IMR-90 (cell line): Measurements from ENCODE around the gene FGFRL1. TPM values are rescaled to one million over a fixed set of nuclear protein-coding genes. Genes with fewer than 3 reads are reported as not detected.

Experiments
- ATAC-seq: fragments of 200-7000 bp; cut with Tn5 transposase; 2 replicates; pipeline ENCODE4 v1.9.1; 2020; ENCODE audit warnings: low read depth, mild to moderate bottlenecking, moderate library complexity
- BruUV-seq: library from RNA; stranded (reverse); fragments of 400-500 nt; replicated peaks from 2 replicates; lab custom pipeline; 2021; lab: Mats Ljungman, UMichigan
- CTCF ChIA-PET: fragments of 300-600 bp; formaldehyde crosslinking; extraction: SDS; loops from one replicate; lab custom pipeline; 2021; ENCODE audit warnings: antibody characterized with exemption; lab: Yijun Ruan, JAX
- POLR2A ChIA-PET: fragments of 300-600 bp; sonication (Branson Sonifier 250); formaldehyde crosslinking; loops from one replicate; lab custom pipeline; 2022; ENCODE audit warnings: antibody characterized with exemption; ENCODE audit not compliant: unreplicated experiment; lab: Charles Lee
- DNase-seq: peaks from one replicate; pipeline ENCODE4 v3.0.0; 2013
- H2AFZ ChIP-seq: replicated peaks from 2 replicates; pipeline ENCODE3; 2013; ENCODE audit warnings: low read length, mild to moderate bottlenecking; ENCODE audit not compliant: poor library complexity
- H2AK5ac ChIP-seq: 2 replicates; pipeline ENCODE4 v1.6.1; 2013; ENCODE audit warnings: low read depth, low read length, inconsistent platforms
- H2AK9ac ChIP-seq: replicated peaks from 2 replicates; pipeline ENCODE3; 2013; ENCODE audit warnings: mild to moderate bottlenecking, low read depth, low read length, moderate library complexity; ENCODE audit not compliant: poor library complexity
- H2BK120ac ChIP-seq: 2 replicates; pipeline ENCODE4 v1.6.1; 2013; ENCODE audit warnings: low read depth, low read length, inconsistent platforms
- H2BK15ac ChIP-seq: 3 replicates; pipeline ENCODE4 v1.6.1; 2013; ENCODE audit warnings: low read depth, low read length, inconsistent platforms
- H2BK20ac ChIP-seq: 2 replicates; pipeline ENCODE4 v1.6.1; 2013; ENCODE audit warnings: low read depth, mild to moderate bottlenecking, inconsistent platforms, low read length, moderate library complexity
- H2BK5ac ChIP-seq: 2 replicates; pipeline ENCODE4 v1.6.1; 2013; ENCODE audit warnings: mild to moderate bottlenecking, low read depth, low read length, inconsistent platforms; ENCODE audit not compliant: poor library complexity, severe bottlenecking
- H3K14ac ChIP-seq: replicated peaks from 2 replicates; pipeline ENCODE4 v1.6.1; 2013; ENCODE audit warnings: low read depth, low read length, inconsistent platforms
- H3K18ac ChIP-seq: 2 replicates; pipeline ENCODE4 v1.6.1; 2013; ENCODE audit warnings: low read depth, low read length, control low read depth
- H3K23ac ChIP-seq: 2 replicates; pipeline ENCODE4 v1.6.1; 2013; ENCODE audit warnings: low read depth, low read length, inconsistent platforms
- H3K27ac ChIP-seq: 2 replicates; pipeline ENCODE4 v1.5.1; 2013; ENCODE audit warnings: mild to moderate bottlenecking, control low read depth, low read length; ENCODE audit not compliant: insufficient read depth
- H3K27me3 ChIP-seq: 2 replicates; pipeline ENCODE4 v1.6.1; 2013; ENCODE audit warnings: low read length; ENCODE audit not compliant: control insufficient read depth, insufficient read depth
- H3K36me3 ChIP-seq: 2 replicates; pipeline ENCODE4 v1.6.1; 2013; ENCODE audit warnings: low read length, mixed read lengths; ENCODE audit not compliant: control insufficient read depth, insufficient read depth
- H3K4ac ChIP-seq: 2 replicates; pipeline ENCODE4 v1.6.1; 2013; ENCODE audit warnings: low read depth, low read length, inconsistent platforms
- H3K4me1 ChIP-seq: 2 replicates; pipeline ENCODE4 v1.6.1; 2013; ENCODE audit warnings: low read length, mixed read lengths; ENCODE audit not compliant: control insufficient read depth, insufficient read depth
- H3K4me2 ChIP-seq: 2 replicates; pipeline ENCODE4 v1.6.1; 2013; ENCODE audit warnings: low read depth, mild to moderate bottlenecking, control low read depth, low read length, moderate library complexity
- H3K4me3 ChIP-seq: 2 replicates; pipeline ENCODE4 v1.5.1; 2013; ENCODE audit warnings: low read depth, mild to moderate bottlenecking, control low read depth, low read length, moderate library complexity; ENCODE audit not compliant: insufficient read depth
- H3K56ac ChIP-seq: 2 replicates; pipeline ENCODE4 v1.6.1; 2013; ENCODE audit warnings: low read length, inconsistent platforms; ENCODE audit not compliant: insufficient read depth; ENCODE audit errors: extremely low read depth
- H3K79me1 ChIP-seq, 2 experiments: 2 replicates each; pipeline ENCODE4 v1.6.1; 2013; ENCODE audit warnings: low read length in 2 of 2, inconsistent platforms in 1 of 2, low read depth in 1 of 2
- H3K9ac ChIP-seq: 2 replicates; pipeline ENCODE4 v1.6.1; 2013; ENCODE audit warnings: low read depth, low read length, control low read depth
- H3K9me1 ChIP-seq: 2 replicates; pipeline ENCODE4 v1.6.1; 2013; ENCODE audit warnings: low read length, inconsistent platforms; ENCODE audit not compliant: insufficient read depth
- H3K9me3 ChIP-seq: 2 replicates; pipeline ENCODE4 v1.6.1; 2013; ENCODE audit warnings: low read length; ENCODE audit not compliant: control insufficient read depth, insufficient read depth
- H4K20me1 ChIP-seq: 2 replicates; pipeline ENCODE4 v1.6.1; 2013; ENCODE audit warnings: low read length, inconsistent platforms; ENCODE audit not compliant: insufficient read depth
- H4K5ac ChIP-seq: 2 replicates; pipeline ENCODE4 v1.6.1; 2013; ENCODE audit warnings: mild to moderate bottlenecking, low read depth, low read length, control low read depth
- H4K8ac ChIP-seq, 2 experiments: 2 replicates each; pipeline ENCODE4 v1.6.1; 2013; ENCODE audit warnings: low read depth in 2 of 2, low read length in 2 of 2, control low read depth in 1 of 2, inconsistent platforms in 1 of 2
- H4K91ac ChIP-seq: 2 replicates; pipeline ENCODE4 v1.6.1; 2013; ENCODE audit warnings: low read depth, low read length, inconsistent platforms; ENCODE audit not compliant: insufficient read depth
- BHLHE40 ChIP-seq: fragments of 150-350 bp; IDR thresholded peaks from 2 replicates; pipeline ENCODE4 v1.6.1; 2016; ENCODE audit warnings: mild to moderate bottlenecking, low read depth, low read length
- CEBPB ChIP-seq: IDR thresholded peaks from 2 replicates; pipeline ENCODE4 v1.6.1; 2012; ENCODE audit warnings: low read depth, low read length, improper control_type of control experiment
- CHD1 ChIP-seq: IDR thresholded peaks from 2 replicates; pipeline ENCODE4 v1.6.1; 2012; ENCODE audit warnings: low read depth, low read length, improper control_type of control experiment
- CTCF ChIP-seq: conservative IDR thresholded peaks from 2 replicates; pipeline ENCODE4 v1.5.1; 2012; ENCODE audit warnings: mild to moderate bottlenecking, low read depth, low read length, improper control_type of control experiment
- ELK1 ChIP-seq: fragments of 150-350 bp; IDR thresholded peaks from 2 replicates; pipeline ENCODE4 v1.6.1; 2016; ENCODE audit warnings: low read depth, mild to moderate bottlenecking, low read length, moderate library complexity, borderline replicate concordance
- FOS ChIP-seq: fragments of 150-350 bp; IDR thresholded peaks from 2 replicates; pipeline ENCODE4 v1.6.1; 2016; ENCODE audit warnings: low read depth, low read length
- MAFK ChIP-seq: IDR thresholded peaks from 2 replicates; pipeline ENCODE4 v1.6.1; 2012; ENCODE audit warnings: low read depth, low read length, improper control_type of control experiment
- MAZ ChIP-seq: IDR thresholded peaks from 2 replicates; pipeline ENCODE4 v1.6.1; 2012; ENCODE audit warnings: low read depth, mild to moderate bottlenecking, low read length, improper control_type of control experiment, moderate library complexity, borderline replicate concordance
- MXI1 ChIP-seq: IDR thresholded peaks from 2 replicates; pipeline ENCODE4 v1.6.1; 2012; ENCODE audit warnings: low read depth, mild to moderate bottlenecking, low read length, moderate library complexity, borderline replicate concordance
- NFE2L2 ChIP-seq: fragments of 150-350 bp; IDR thresholded peaks from 2 replicates; pipeline ENCODE4 v1.6.1; 2016; ENCODE audit warnings: low read depth, mild to moderate bottlenecking, low read length
- POLR2A ChIP-seq: IDR thresholded peaks from 2 replicates; pipeline ENCODE4 v1.6.1; 2012; ENCODE audit warnings: mild to moderate bottlenecking, low read depth, low read length
- RAD21 ChIP-seq: IDR thresholded peaks from 2 replicates; pipeline ENCODE4 v1.6.1; 2012; ENCODE audit warnings: low read length, improper control_type of control experiment
- RCOR1 ChIP-seq: IDR thresholded peaks from 2 replicates; pipeline ENCODE4 v1.6.1; 2012; ENCODE audit warnings: mild to moderate bottlenecking, low read length, improper control_type of control experiment; ENCODE audit not compliant: insufficient replicate concordance
- RFX5 ChIP-seq: IDR thresholded peaks from 2 replicates; pipeline ENCODE4 v1.8.0; 2012; ENCODE audit warnings: low read depth, mild to moderate bottlenecking, low read length, moderate library complexity
- SMC3 ChIP-seq: fragments of 150-350 bp; IDR thresholded peaks from 2 replicates; pipeline ENCODE4 v1.6.1; 2016; ENCODE audit warnings: low read depth, mild to moderate bottlenecking, antibody characterized with exemption, low read length, moderate library complexity
- USF2 ChIP-seq: fragments of 150-350 bp; IDR thresholded peaks from 2 replicates; pipeline ENCODE4 v1.6.1; 2017; ENCODE audit warnings: mild to moderate bottlenecking, antibody characterized with exemption, low read length, low read depth
- WGBS, 2 experiments: methylation state at CpG; one replicate each; pipeline versions ENCODE4 v1.1.5 to v1.1.7; 2013; ENCODE audit warnings: missing lambda C conversion rate in 2 of 2; ENCODE audit not compliant: insufficient read length in 1 of 2; ENCODE audit errors: extremely low coverage in 2 of 2; 5-methylcytosine and 5-hydroxymethylcytosine counted together
- dilution Hi-C: fragments of 300-500 bp; cut with HindIII; formaldehyde crosslinking; loops from one replicate; pipeline ENCODE4 v1.14.3; 2018; ENCODE audit warnings: low sequenced_read_pairs; ENCODE audit not compliant: unreplicated experiment
- in situ Hi-C: fragments of 300-500 bp; cut with MboI; formaldehyde crosslinking; loops from 3 replicates; pipeline ENCODE4 v1.14.3; 2019; ENCODE audit warnings: low sequenced_read_pairs, inconsistent platforms, mixed read lengths
- intact Hi-C: fragments of 100-400 bp; cut with micrococcal nuclease; formaldehyde crosslinking; loops from 2 replicates; pipeline ENCODE4 v1.10.0; 2022
- polyA plus RNA-seq, 3 experiments: library from polyadenylated mRNA; depleted of rRNA; stranded (reverse); fragments of >200 nt; gene quantifications; 2 replicates each; pipeline ENCODE4 v1.2.3, GENCODE V29; 2012; ENCODE audit warnings: low replicate concordance in 1 of 3
- total RNA-seq: library from RNA; depleted of rRNA; stranded (reverse); fragments of >200 nt; gene quantifications from 2 replicates; pipeline ENCODE4 v1.2.3, GENCODE V29; 2012

FGFRL1 gene
- total and polyA plus RNA-seq, 2 of the 4 experiments (the other 2 are of a cell fraction): 49.3 to 78.8 TPM

GRCh38 chr4:1006856-1007255, 4.6 kb upstream of the FGFRL1 start:
- no peak overlapping the region for H3K27ac ChIP-seq
- no peaks in the 10 kb centered on the region for H3K79me1 ChIP-seq
- POLR2A ChIA-PET: no interaction called here
- H3K36me3 ChIP-seq: no peaks in the 10 kb centered on the region
- H2AK9ac ChIP-seq: no peak overlapping the region
- H2AK5ac ChIP-seq: no peak overlapping the region
- DNase-seq (no peak), ATAC-seq (no peak)
- no TSS peak for BruUV-seq
- no peak overlapping the region for H3K4ac ChIP-seq
- H3K4me3 ChIP-seq: no peak overlapping the region
- no peak overlapping the region for H3K56ac ChIP-seq
- in situ Hi-C loops (no loop called here), dilution Hi-C loops (no loop called here), intact Hi-C loops (no loop called here)
- H3K9me3 ChIP-seq: peaks cover 3% of the 10 kb centered on the region
- H4K20me1 ChIP-seq: peaks cover 6% of the 10 kb centered on the region
- TF ChIP-seq NFE2L2: no peak
- TF ChIP-seq BHLHE40: no peak
- no peak for TF ChIP-seq ELK1
- no peak for TF ChIP-seq MAZ
- no peak for TF ChIP-seq CEBPB
- TF ChIP-seq CHD1: no peak
- no peak for TF ChIP-seq USF2
- TF ChIP-seq CTCF: no peak
- TF ChIP-seq SMC3: no peak
- no peak for TF ChIP-seq RCOR1
- TF ChIP-seq RAD21: no peak
- no peak for TF ChIP-seq RFX5
- no peak for TF ChIP-seq FOS
- no peak for TF ChIP-seq MXI1
- no peak for TF ChIP-seq POLR2A
- TF ChIP-seq MAFK: no peak
- no peak overlapping the region for H4K91ac ChIP-seq
- peaks cover 45% of the 10 kb centered on the region for H3K27me3 ChIP-seq
- H2BK20ac ChIP-seq: no peak overlapping the region
- peaks cover 16% of the 10 kb centered on the region for H3K4me1 ChIP-seq
- CTCF ChIA-PET: no interaction called here
- H4K5ac ChIP-seq: no peak overlapping the region
- H3K4me2 ChIP-seq: no peak overlapping the region
- no peak overlapping the region for H3K23ac ChIP-seq
- H3K14ac ChIP-seq: no peak overlapping the region
- H4K8ac ChIP-seq: no peak overlapping the region
- WGBS, 2 experiments: no CpG with 5 or more reads among the region's 5 CpGs
- no peak overlapping the region for H2BK5ac ChIP-seq
- H3K9me1 ChIP-seq: no peaks in the 10 kb centered on the region
- no peak overlapping the region for H3K18ac ChIP-seq
- no peak overlapping the region for H2AFZ ChIP-seq
- no peak overlapping the region for H3K9ac ChIP-seq
- H2BK15ac ChIP-seq: no peak overlapping the region
- no peak overlapping the region for H2BK120ac ChIP-seq
